SIG-M5 (cell line): ENCODE results near the gene PPP1R18.

Source experiments
- DNase-seq: peaks from one replicate; lab custom pipeline; 2025; lab: John Stamatoyannopoulos, UW

The PPP1R18 gene

DNA sequence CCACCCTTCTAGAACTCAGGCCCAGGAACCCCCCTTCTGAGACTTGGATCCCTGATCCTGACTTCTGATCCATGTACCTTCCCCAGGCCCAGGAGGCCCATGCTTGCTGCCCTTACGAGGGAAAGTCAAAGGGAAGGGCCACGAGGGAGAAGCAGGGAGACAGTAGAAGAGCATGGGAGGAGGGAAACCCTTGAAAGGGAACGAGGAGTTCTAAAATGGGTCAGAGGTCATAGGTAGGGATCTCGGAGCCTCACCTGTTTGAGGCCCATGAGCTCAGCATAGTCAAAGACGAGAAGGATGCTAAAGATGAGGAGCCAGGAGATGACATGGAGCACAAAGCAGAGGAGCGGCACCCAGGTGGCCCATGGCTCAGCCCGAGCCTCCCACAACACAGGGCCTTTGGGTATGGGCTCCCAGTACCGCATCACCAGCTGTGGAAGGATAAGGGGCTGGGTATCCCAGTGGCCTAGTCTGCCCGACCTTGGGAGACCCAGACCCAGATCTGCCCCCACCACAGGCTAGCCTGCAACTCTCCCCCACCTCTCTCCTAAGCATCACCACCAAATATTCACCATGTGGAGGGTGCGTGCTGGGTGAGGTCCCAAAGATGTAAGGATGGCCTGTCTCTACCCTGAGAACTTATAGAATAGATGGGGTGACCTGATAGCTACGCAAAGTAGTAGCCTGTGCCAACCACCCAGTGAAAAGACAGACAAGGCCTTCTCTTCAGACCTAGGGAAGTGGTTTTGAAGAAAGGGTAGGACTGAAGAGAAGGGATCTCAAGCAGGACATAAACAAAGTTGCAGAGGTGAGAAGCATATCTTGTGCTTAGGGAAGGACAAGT lies 2.8 kb upstream of the PPP1R18 start:
- DNase-seq = no peak

DNA sequence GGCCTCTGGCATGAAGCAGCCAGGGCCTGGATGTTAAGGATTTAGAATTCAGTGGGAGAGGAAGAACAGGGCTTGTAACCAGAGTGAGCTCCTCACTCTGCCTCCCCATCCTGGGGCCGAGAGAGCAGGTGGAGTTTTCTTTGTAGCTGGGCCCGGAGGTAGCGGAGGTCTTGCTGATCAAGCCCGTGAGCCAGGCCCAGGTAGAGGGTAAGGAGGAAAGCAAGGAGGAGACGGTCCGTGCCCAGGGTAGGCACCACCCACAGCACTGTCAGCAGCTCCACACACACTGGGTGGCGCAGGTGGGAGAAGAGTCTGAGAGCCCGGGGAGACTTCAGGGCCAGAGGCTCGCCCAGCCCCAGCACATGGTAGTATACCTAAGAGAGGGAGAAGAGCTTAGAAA lies 2.1 kb upstream of the PPP1R18 start:
- no peak for DNase-seq

DNA sequence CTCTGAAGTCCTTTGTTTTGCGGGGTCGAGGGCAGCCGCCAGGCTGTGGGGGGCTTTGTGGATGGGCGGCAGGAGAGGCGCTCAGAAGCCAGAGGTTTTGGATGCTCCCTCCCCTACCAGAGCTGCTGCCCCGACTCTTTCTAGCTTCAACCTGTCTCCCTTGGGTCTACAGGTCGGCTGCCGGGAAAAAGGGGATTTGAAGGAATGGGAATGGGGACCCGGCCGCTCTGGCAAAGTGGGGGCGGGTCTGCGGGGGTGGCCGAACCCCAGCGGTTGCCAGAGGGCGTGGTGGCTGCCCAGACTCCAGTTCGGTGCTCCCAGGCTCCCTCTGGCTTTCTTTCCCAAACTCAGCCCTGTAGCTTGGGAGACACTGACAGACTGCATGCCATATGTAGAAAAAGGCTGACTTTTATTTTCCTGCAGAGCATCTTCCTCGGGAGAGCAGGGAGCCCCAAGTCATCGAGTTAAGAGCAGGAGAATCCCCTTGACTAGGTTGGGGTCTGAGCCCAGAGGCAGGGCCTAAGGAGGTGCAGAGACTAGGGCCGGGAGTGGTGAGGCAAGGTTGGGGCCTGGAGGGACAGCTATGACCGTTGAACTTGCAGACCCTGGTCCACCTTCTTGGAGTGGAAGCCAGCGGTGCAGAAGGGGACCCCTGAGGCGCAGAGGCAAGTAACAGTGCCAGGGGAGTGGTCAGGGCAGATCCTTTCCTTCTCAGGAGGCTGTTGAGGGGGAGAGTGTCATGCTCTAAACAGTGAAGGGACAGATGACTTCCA lies 1.4 kb upstream of the PPP1R18 start:
- DNase-seq = no peak

DNA sequence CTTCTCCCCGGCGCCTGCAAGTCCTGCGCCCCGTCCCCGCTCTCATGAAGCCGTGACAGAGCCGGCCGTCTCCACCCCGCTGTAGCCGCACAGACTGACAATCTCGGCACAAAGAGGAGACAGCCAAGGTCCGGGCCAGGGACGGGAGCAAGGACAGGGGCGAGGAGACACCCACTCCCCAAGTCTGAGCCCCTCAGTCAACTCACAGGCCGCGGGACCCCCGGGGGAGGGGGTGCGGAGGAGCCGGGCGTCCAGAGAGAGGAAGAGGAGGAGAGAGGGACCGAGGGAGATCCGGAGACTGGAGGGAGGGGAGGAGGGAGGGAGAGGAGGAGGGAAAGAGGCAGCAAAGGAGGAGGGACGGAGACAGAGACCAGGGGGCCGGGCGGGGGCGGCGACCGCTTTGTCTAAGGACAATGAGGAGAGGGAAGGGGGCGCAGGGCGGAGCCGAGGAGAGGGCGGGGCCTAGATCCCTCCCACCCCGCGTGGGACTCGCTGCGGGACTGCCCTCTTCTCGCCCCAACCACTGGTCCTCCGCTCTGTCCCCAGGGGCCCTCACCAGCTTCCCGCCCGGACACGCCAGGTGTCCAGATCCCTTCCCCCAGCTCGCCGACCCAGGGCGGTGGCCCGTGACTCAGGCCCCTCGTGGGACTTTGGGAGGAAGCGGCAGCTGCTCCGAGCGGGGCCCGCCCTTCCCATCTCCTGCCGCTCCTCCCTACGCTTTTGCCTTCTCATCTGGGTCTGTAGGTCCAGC lies 638 bp upstream of the PPP1R18 start:
- DNase-seq = no peak

GRCh38 chr6:30685157-30686008 lies 1.1 kb downstream of the PPP1R18 start:
- DNase-seq = no peak

- DNase-seq = no peak
Measured at GRCh38 chr6:30684386-30685156, 1.9 kb downstream of the PPP1R18 start.

GRCh38 chr6:30683980-30684338 lies 2.5 kb downstream of the PPP1R18 start:
- DNase-seq = no peak

GRCh38 chr6:30683183-30683979 lies 3.1 kb downstream of the PPP1R18 start:
- DNase-seq = no peak

GRCh38 chr6:30682143-30683117 lies 4.0 kb downstream of the PPP1R18 start:
- peak; percentile 70 for DNase-seq

DNA sequence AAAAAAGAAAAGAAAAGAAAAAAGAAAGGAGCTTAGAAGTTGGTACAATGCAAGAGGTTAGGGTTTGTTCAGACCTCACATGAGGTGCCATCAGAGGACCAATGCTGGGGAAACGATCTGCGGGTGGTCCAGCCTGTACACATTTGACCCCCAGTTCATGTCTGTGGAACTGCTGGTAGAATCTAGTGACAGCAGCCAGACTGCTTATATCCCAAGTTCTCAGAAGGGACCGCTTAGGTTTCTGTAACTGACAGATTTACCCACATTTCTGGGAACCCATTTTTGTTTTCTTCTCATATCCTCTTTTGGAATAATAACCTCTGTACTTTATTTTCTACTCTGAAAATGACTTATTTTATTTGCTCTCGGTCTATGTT lies 4.7 kb downstream of the PPP1R18 start:
- no peak for DNase-seq

DNA sequence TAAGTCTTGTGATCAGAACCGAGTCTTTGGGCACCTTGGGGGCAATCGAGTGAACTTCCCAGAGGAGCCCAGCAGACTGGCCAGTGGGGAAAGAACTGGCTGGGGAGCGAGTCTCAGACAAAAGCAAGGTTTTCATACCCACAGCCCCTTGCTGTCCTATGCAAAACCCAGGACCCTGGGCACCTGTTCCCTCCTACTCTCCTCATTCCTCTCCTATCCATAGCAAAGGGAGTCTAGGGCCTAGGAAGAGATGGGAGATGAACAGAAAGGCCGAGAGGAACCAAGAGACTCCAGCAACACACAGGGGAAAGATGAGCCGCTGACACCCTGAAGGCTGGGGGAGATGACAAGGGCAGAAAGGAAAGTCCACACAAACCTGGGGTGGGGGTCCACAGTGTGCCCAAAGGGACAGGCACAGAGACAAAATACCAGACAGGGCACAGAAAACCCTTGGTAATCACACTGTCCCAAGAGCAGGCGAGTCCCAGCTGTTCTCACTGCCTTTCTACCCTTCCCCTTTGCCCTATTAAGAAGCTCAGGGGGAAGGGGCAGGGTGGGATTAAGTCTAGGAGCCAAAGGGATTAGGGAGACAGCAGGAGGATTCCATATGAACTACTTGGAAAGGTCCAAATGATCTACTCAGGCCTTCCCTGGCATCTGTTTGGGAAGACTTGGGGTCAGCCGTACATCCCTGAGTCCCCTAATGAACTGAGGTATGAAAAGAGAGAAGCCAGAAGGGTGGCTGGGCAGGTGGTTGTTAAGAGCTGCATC lies 6.5 kb downstream of the PPP1R18 start:
- no peak for DNase-seq

- no peak for DNase-seq
Measured at GRCh38 chr6:30678964-30679726, 7.3 kb downstream of the PPP1R18 start.

GRCh38 chr6:30676660-30677285 lies 9.7 kb downstream of the PPP1R18 start:
- DNase-seq = no peak

DNA sequence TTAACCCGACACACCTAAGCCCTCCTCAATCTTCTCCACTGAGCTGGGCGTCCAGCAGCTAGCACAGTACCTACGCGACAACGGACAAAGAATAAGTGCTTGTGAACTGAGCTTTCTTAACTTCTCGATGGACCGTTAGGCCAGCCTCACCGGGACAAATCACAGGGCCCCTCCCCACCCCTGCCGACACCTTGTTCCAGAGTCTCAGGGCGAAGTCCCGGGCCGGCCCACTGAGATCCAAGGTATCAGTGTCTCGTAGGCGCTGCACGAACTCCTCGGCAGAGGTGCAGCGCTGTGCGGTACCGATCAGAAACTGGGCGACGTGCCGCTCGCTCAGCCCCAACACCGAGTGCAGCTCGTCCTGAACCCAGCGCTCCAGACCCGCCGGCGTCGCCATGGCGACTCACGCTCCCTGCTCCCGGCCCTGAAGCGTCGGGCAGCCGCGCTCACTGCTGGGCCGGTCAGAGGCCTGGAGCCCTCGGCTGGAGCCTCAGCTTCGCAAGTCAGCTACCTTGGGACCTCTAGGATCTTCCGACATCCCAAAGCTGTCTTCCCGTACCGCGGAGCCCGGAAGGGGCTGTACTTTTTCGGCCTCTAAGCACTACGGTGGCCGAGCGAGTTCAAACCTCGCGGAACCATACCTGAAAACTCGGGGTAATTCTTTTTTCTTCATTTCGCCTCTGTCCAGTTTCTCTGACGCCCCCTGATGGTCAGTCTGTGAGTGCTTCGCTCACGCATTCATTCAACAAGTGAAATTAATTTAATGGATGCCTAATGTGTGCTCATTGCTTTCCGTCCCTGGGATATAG lies 13.8 kb downstream of the PPP1R18 start, which contains the start of gene DHX16:
Gene DHX16 (minus strand): TSS at position 562 of the 809 bp plus-strand sequence. CDS start 165 bp downstream, at position 397.
- peak; percentile 68 for DNase-seq

DNA sequence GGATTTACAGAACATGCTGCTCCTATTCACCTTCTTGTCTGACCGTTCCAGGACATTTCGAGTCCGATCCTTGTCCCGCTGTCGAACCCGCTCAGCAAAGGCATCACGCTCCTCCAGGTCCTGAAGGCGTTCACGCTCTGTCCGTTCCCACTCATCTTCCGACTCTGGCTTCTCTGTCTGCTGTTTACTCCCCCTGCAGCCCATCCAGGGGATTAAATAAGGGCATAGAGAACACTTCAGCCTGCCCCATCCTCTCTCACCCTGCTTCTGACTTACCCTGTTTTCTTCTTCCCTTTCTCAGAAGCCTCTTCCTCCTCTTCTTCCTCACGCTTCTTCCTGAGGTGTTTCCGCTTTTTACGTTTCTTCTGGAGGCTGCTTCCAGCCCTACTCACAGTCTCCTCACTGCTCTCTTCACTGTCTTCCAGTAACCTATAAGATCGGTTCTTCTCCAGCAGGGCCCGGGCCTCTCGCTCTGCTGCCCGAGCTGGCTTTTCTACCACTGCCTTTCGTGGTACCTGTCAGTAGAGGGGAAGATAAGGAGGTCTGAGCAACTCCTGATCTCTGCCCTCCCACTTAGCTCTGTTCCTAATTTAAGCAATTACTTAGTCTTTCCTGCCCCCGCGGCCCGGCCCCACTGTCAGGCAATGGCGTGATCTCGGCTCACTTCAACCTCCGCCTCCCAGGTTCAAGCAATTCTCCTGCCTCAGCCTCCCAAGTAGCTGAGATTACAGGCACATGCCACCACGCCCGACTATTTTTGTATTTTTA lies 15.5 kb downstream of the PPP1R18 start:
- no peak for DNase-seq
